Measurements from ENCODE around the gene UVRAG.

DNA sequence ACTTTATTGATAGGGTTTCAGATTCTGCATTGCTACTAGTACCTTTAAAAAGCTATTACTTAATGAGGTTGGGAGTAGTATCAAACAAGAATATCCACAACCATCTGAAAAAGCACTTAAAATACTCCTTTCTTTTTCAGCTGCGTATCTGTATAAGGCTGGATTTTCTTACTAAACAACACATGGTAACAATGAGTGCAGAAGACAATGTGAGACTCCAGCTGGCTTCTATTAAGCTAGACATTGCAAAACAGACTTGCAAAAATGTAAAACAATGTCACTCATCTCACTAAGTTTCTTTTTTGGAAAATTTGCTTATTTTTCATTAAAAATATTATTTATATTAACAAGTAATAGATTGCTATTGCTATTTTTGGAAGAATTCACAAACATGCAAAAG lies 258.7 kb downstream of the UVRAG start:
- TF ChIP-seq, protein P1, sequence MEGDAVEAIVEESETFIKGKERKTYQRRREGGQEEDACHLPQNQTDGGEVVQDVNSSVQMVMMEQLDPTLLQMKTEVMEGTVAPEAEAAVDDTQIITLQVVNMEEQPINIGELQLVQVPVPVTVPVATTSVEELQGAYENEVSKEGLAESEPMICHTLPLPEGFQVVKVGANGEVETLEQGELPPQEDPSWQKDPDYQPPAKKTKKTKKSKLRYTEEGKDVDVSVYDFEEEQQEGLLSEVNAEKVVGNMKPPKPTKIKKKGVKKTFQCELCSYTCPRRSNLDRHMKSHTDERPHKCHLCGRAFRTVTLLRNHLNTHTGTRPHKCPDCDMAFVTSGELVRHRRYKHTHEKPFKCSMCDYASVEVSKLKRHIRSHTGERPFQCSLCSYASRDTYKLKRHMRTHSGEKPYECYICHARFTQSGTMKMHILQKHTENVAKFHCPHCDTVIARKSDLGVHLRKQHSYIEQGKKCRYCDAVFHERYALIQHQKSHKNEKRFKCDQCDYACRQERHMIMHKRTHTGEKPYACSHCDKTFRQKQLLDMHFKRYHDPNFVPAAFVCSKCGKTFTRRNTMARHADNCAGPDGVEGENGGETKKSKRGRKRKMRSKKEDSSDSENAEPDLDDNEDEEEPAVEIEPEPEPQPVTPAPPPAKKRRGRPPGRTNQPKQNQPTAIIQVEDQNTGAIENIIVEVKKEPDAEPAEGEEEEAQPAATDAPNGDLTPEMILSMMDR (optimal IDR thresholded peaks at IDR 0.05 in 1 of 3, IDR thresholded peaks at IDR 0.05 in 1 of 3, conservative IDR thresholded peaks at IDR 0.05 in 1 of 3; ENCODE audit: extremely low read depth in 1 of 3, insufficient read depth in 2 of 3, low read length in 3 of 3), result no peak
- TF ChIP-seq EZH2 (IDR thresholded peaks at IDR 0.05; ENCODE audit: low read length), result no peak
